CD4-positive, alpha-beta T cell (primary cell): ENCODE measurements around the gene FAM153A. TPM values are rescaled to one million over a fixed set of nuclear protein-coding genes. Genes with fewer than 3 reads are reported as not detected.
"Not testable (repeated sequence)": the region's sequence is repeated elsewhere in the genome, so short reads cannot be mapped to it uniquely, and the experiment has no call there.

ENCODE experiments used
- ATAC-seq: fragments of 200-7000 bp; cut with Tn5 transposase; one replicate; pipeline ENCODE4 v1.10.0; 2022; ENCODE audit warnings: mild to moderate bottlenecking; ENCODE audit not compliant: poor library complexity
- CTCF ChIA-PET: fragments of 350-600 bp; sonication (Branson Sonifier 250); formaldehyde crosslinking; loops from one replicate; lab custom pipeline; 2021; ENCODE audit warnings: antibody characterized with exemption, inconsistent platforms; lab: Charles Lee
- POLR2A ChIA-PET: fragments of 350-600 bp; sonication (Branson Sonifier 250); formaldehyde crosslinking; loops from one replicate; lab custom pipeline; 2021; ENCODE audit warnings: antibody characterized with exemption, inconsistent platforms; lab: Charles Lee
- DNase-seq, 14 experiments: peaks; one replicate each; pipeline ENCODE4 v3.0.0-alpha.2; 2013 to 2020; ENCODE audit warnings: mixed read lengths in 2 of 14
- H3K27ac ChIP-seq, 2 donors: one replicate each; pipeline versions ENCODE4 v1.5.1 to v1.7.0; 2013; ENCODE audit warnings: low read length in 2 of 2, low read depth in 1 of 2, mild to moderate bottlenecking in 1 of 2
- H3K27me3 ChIP-seq, 2 experiments: 1 replicate in 1 of 2; 2 replicates in 1 of 2; pipeline versions ENCODE4 v1.6.1 to v1.7.0; 2013; ENCODE audit warnings: low read length in 2 of 2, control low read depth in 1 of 2, mild to moderate bottlenecking in 1 of 2, moderate library complexity in 1 of 2; ENCODE audit not compliant: insufficient read depth in 2 of 2, control insufficient read depth in 1 of 2
- H3K36me3 ChIP-seq: one replicate; pipeline ENCODE4 v1.6.1; 2013; ENCODE audit warnings: low read length, control low read depth; ENCODE audit not compliant: insufficient read depth
- H3K4me1 ChIP-seq: one replicate; pipeline ENCODE4 v1.6.1; 2013; ENCODE audit warnings: low read length, control low read depth; ENCODE audit not compliant: insufficient read depth
- H3K4me3 ChIP-seq: one replicate; pipeline ENCODE4 v1.5.1; 2013; ENCODE audit warnings: mild to moderate bottlenecking, low read length, moderate library complexity
- H3K9me3 ChIP-seq, 2 experiments: 1 replicate in 1 of 2; 2 replicates in 1 of 2; pipeline versions ENCODE4 v1.6.1 to v1.7.0; 2013; ENCODE audit warnings: low read length in 2 of 2, mild to moderate bottlenecking in 2 of 2, control low read depth in 1 of 2, moderate library complexity in 1 of 2; ENCODE audit not compliant: control insufficient read depth in 1 of 2, insufficient read depth in 1 of 2
- H3K27ac Mint-ChIP-seq: one replicate; pipeline ENCODE4 v1.8.0; 2020; ENCODE audit warnings: mixed read lengths
- H3K27me3 Mint-ChIP-seq: one replicate; pipeline ENCODE4 v1.8.0; 2021; ENCODE audit warnings: mixed read lengths
- H3K36me3 Mint-ChIP-seq: one replicate; pipeline ENCODE4 v1.8.0; 2021; ENCODE audit warnings: low read depth, mixed read lengths
- H3K4me1 Mint-ChIP-seq: one replicate; pipeline ENCODE4 v1.8.0; 2021; ENCODE audit warnings: low read depth, mixed read lengths
- H3K4me3 Mint-ChIP-seq: one replicate; pipeline ENCODE4 v1.8.0; 2020; ENCODE audit warnings: mild to moderate bottlenecking, mixed read lengths
- H3K9me3 Mint-ChIP-seq: one replicate; pipeline ENCODE4 v1.8.0; 2020; ENCODE audit warnings: mixed read lengths
- intact Hi-C, 2 experiments: fragments of 100-400 bp; cut with DNase I in 1 of 2; cut with micrococcal nuclease in 1 of 2; formaldehyde crosslinking; loops; one replicate each; pipeline versions ENCODE4 v1.15.1 to v1.9.0; 2023 to 2025; cut with DNase I, micrococcal nuclease
- polyA plus RNA-seq, 2 donors: library from polyadenylated mRNA; unstranded; fragments of 120-200 nt; gene quantifications; one replicate each; pipeline ENCODE4 v1.2.1, GENCODE V29; 2013
- total RNA-seq, 174 experiments: library from RNA in 2 of 174; stranded (reverse) in 2 of 174; gene quantifications; one replicate each; pipeline ENCODE4 v1.2.3 and lab custom pipeline; 2021 to 2026

Gene FAM153A
- total RNA-seq (100 to 1,000 TPM; 106 to 115 TPM), total RNA-seq (lab: John Stamatoyannopoulos, UW) (0.79 to 86.1 (median 14.4) reads per million in 172 experiments)
- polyA plus RNA-seq (2013, experiment 1 of 2) = 36.1 TPM
- polyA plus RNA-seq (2013, experiment 2 of 2) = 70.7 TPM

GRCh38 chr5:177782792-177783633, at the start of gene FAM153A:
TSS of gene FAM153A (minus strand) at chr5:177782899.
- intact Hi-C loops, H3K27me3 ChIP-seq, H3K4me3 Mint-ChIP-seq, CTCF ChIA-PET, H3K4me1 ChIP-seq, H3K4me1 Mint-ChIP-seq, H3K9me3 Mint-ChIP-seq, H3K36me3 ChIP-seq, POLR2A ChIA-PET, H3K27ac Mint-ChIP-seq, H3K9me3 ChIP-seq, H3K27ac ChIP-seq, H3K36me3 Mint-ChIP-seq, H3K27me3 Mint-ChIP-seq: not testable (repeated sequence)
- peak within 1 kb of the TSS; percentile 30 for H3K4me3 ChIP-seq
- DNase-seq = peak in 4 of 14 experiments; percentile 6 to 50 (median 26)
- peak; percentile 96 for ATAC-seq

- POLR2A ChIA-PET, H3K27me3 ChIP-seq, H3K27ac Mint-ChIP-seq, H3K9me3 Mint-ChIP-seq, CTCF ChIA-PET, ATAC-seq, H3K4me3 Mint-ChIP-seq, H3K4me1 ChIP-seq, H3K27me3 Mint-ChIP-seq, intact Hi-C loops, H3K9me3 ChIP-seq, H3K36me3 ChIP-seq, H3K4me3 ChIP-seq, H3K27ac ChIP-seq: not testable (repeated sequence)
- peaks cover 12% of the 10 kb centered on the region for H3K4me1 Mint-ChIP-seq
- DNase-seq = peak in 1 of 14 experiments; percentile 0
- peaks cover 10% of the 10 kb centered on the region for H3K36me3 Mint-ChIP-seq
Observed at GRCh38 chr5:177832287-177832686, 49.6 kb upstream of the FAM153A start.

GRCh38 chr5:177826073-177826472, 43.4 kb upstream of the FAM153A start:
- DNase-seq = peak in 2 of 14 experiments; percentile 23 to 70
- H3K4me3 Mint-ChIP-seq, H3K9me3 ChIP-seq, POLR2A ChIA-PET, H3K9me3 Mint-ChIP-seq, H3K4me1 Mint-ChIP-seq, H3K36me3 Mint-ChIP-seq, H3K27ac ChIP-seq, H3K4me1 ChIP-seq, CTCF ChIA-PET, H3K27ac Mint-ChIP-seq, H3K4me3 ChIP-seq, H3K27me3 ChIP-seq, H3K27me3 Mint-ChIP-seq, intact Hi-C loops, H3K36me3 ChIP-seq: not testable (repeated sequence)
- peak; percentile 97 for ATAC-seq

GRCh38 chr5:177824776-177825175, 42.1 kb upstream of the FAM153A start:
- H3K4me3 Mint-ChIP-seq, H3K36me3 ChIP-seq, intact Hi-C loops, H3K27me3 ChIP-seq, H3K4me3 ChIP-seq, DNase-seq, ATAC-seq, H3K27ac Mint-ChIP-seq, H3K27me3 Mint-ChIP-seq, POLR2A ChIA-PET, H3K27ac ChIP-seq, H3K4me1 Mint-ChIP-seq, H3K36me3 Mint-ChIP-seq, H3K9me3 ChIP-seq, H3K9me3 Mint-ChIP-seq, H3K4me1 ChIP-seq, CTCF ChIA-PET: not testable (repeated sequence)

DNA sequence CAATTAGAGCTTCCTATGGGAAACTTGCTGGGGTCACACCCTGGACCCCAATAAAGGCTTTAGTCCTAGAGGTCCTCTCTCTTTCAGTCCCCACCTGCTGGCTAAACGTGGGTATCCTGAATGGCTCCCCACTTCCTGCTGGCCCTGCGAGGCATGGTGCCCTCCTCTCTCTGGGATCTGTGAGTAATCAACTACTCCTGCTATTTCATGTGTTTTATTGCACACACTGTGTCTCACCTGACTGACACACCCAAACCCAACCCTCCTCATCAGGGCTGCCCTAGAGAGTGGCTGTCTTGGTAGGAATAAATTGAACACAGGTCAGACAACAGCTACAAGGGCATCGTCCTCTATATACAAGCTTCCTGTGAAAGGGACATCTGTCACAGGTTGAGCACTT, 39.8 kb upstream of the FAM153A start:
- CTCF ChIA-PET, H3K27ac ChIP-seq, H3K27me3 Mint-ChIP-seq: not testable (repeated sequence)

GRCh38 chr5:177819664-177820063, 37.0 kb upstream of the FAM153A start:
- H3K27ac ChIP-seq, H3K4me3 Mint-ChIP-seq, H3K4me1 ChIP-seq, intact Hi-C loops, H3K27ac Mint-ChIP-seq, H3K36me3 Mint-ChIP-seq, CTCF ChIA-PET, H3K9me3 ChIP-seq, POLR2A ChIA-PET, DNase-seq, H3K4me3 ChIP-seq, H3K27me3 Mint-ChIP-seq, H3K27me3 ChIP-seq, ATAC-seq, H3K36me3 ChIP-seq, H3K9me3 Mint-ChIP-seq, H3K4me1 Mint-ChIP-seq: not testable (repeated sequence)

More for the DNA sequence above, 39.8 kb upstream of the FAM153A start:
- H3K9me3 ChIP-seq, H3K4me3 Mint-ChIP-seq, H3K36me3 ChIP-seq, H3K4me3 ChIP-seq, intact Hi-C loops, H3K27me3 ChIP-seq, H3K4me1 Mint-ChIP-seq, H3K4me1 ChIP-seq, ATAC-seq, H3K36me3 Mint-ChIP-seq, DNase-seq, H3K9me3 Mint-ChIP-seq, POLR2A ChIA-PET, H3K27ac Mint-ChIP-seq: not testable (repeated sequence)

GRCh38 chr5:177812814-177813425, 30.2 kb upstream of the FAM153A start:
- H3K4me3 Mint-ChIP-seq = not testable (repeated sequence)
- DNase-seq = peak in 5 of 14 experiments; percentile 5 to 42 (median 28)

More at GRCh38 chr5:177812814-177813425, 30.2 kb upstream of the FAM153A start:
- H3K9me3 ChIP-seq, H3K4me1 ChIP-seq, intact Hi-C loops, H3K36me3 ChIP-seq, H3K36me3 Mint-ChIP-seq, H3K27me3 ChIP-seq, H3K27ac ChIP-seq, H3K27ac Mint-ChIP-seq, H3K9me3 Mint-ChIP-seq, H3K4me1 Mint-ChIP-seq, H3K27me3 Mint-ChIP-seq, H3K4me3 ChIP-seq, CTCF ChIA-PET, POLR2A ChIA-PET: not testable (repeated sequence)
- ATAC-seq = peak; percentile 54
